Stimulated activated CD8-positive, alpha-beta memory T cell treated with anti-CD3 and anti-CD28 coated beads, Interleukin-7, amount 100 ng/mL, for 24 hours (primary cell): Measurements from ENCODE around the gene RGR.
A peak's percentile ranks its signal among the peaks of the same experiment; 100 is the strongest.
"Not testable (repeated sequence)": the region's sequence is repeated elsewhere in the genome, so short reads cannot be mapped to it uniquely, and the experiment has no call there.

Source experiments
- DNase-seq: peaks from one replicate; pipeline ENCODE4 v3.0.0-alpha.2; 2020; ENCODE audit warnings: low read depth

The RGR gene

GRCh38 chr10:84258034-84258695, 13.3 kb downstream of the RGR start:
- no peak for DNase-seq

GRCh38 chr10:84261236-84261915, 16.5 kb downstream of the RGR start:
- DNase-seq, result no peak

- DNase-seq, result no peak
These were observed 17.5 kb downstream of the RGR start for GRCh38 chr10:84262190-84262956.

GRCh38 chr10:84263716-84264115, 18.9 kb downstream of the RGR start:
- no peak for DNase-seq

- DNase-seq, result peak; percentile 56
These were observed 19.8 kb downstream of the RGR start for GRCh38 chr10:84264611-84265141.

GRCh38 chr10:84265418-84265817, 20.6 kb downstream of the RGR start:
- DNase-seq, result no peak

- peak; percentile 57 for DNase-seq
These were observed 22.8 kb downstream of the RGR start for GRCh38 chr10:84267503-84268126.

- DNase-seq, result no peak
These were observed 24.3 kb downstream of the RGR start for GRCh38 chr10:84269162-84269561.

GRCh38 chr10:84269773-84270172, 24.9 kb downstream of the RGR start:
- no peak for DNase-seq

- DNase-seq, result no peak
These were observed 25.9 kb downstream of the RGR start for GRCh38 chr10:84270708-84271107.

- not testable (repeated sequence) for DNase-seq
These were observed 35.1 kb downstream of the RGR start for GRCh38 chr10:84279876-84280475.

GRCh38 chr10:84286695-84287094, 41.8 kb downstream of the RGR start:
- DNase-seq, result no peak

- DNase-seq, result no peak
These were observed 43.3 kb downstream of the RGR start for GRCh38 chr10:84288151-84288550.

GRCh38 chr10:84289521-84290200, 44.8 kb downstream of the RGR start:
- no peak for DNase-seq

- DNase-seq, result no peak
These were observed 45.4 kb downstream of the RGR start for GRCh38 chr10:84290235-84290634.

- no peak for DNase-seq
These were observed 46.5 kb downstream of the RGR start for GRCh38 chr10:84291384-84291783.

- DNase-seq, result no peak
These were observed 47.6 kb downstream of the RGR start for GRCh38 chr10:84292502-84292901.

GRCh38 chr10:84293171-84293570, 48.3 kb downstream of the RGR start:
- no peak for DNase-seq

- no peak for DNase-seq
These were observed 48.7 kb downstream of the RGR start for GRCh38 chr10:84293574-84294016.

- no peak for DNase-seq
These were observed 50.1 kb downstream of the RGR start for GRCh38 chr10:84294766-84295447.
